ENCODE data around the gene GPX3. TPM values are rescaled to one million over a fixed set of nuclear protein-coding genes. Genes with fewer than 3 reads are reported as not detected.

The GPX3 gene
- total and polyA plus RNA-seq, 9 of the 15 experiments (the other 6 are each of a cell fraction or from before 2014, with no cell fraction given): 0.25 to 0.86 TPM; not detected in 7

GRCh38 chr5:151019331-151019730, 1.1 kb upstream of the GPX3 start:
- H3K4me2 ChIP-seq (ENCODE audit: insufficient read depth, low read length): no peak overlapping the region
- in situ Hi-C loops (cut with MboI): no loop called here
- TF ChIP-seq SOX6 (IDR thresholded peaks at IDR 0.05) (no peak), ZNF263 (CRISPR knock-in tag; IDR thresholded peaks at IDR 0.05; ENCODE audit: borderline replicate concordance) (no peak), SMARCA5 (IDR thresholded peaks at IDR 0.05) (no peak), BMI1 (IDR thresholded peaks at IDR 0.05; ENCODE audit: low read length) (no peak), CBX3 (IDR thresholded peaks at IDR 0.05; ENCODE audit: borderline replicate concordance in 1 of 2, low read length in 2 of 2) (no peak), ARID3B (CRISPR knock-in tag; IDR thresholded peaks at IDR 0.05; ENCODE audit: borderline replicate concordance) (no peak), EWSR1 (IDR thresholded peaks at IDR 0.05; ENCODE audit: borderline replicate concordance, low read depth, partially characterized antibody) (no peak), SFPQ (IDR thresholded peaks at IDR 0.05; ENCODE audit: low read depth, low read length) (no peak), ZNF184 (CRISPR knock-in tag; IDR thresholded peaks at IDR 0.05) (no peak)
- H4K20me1 ChIP-seq (replicated peaks; ENCODE audit: control insufficient read depth, insufficient read depth, low read length): no peaks in the 10 kb centered on the region
- DNase-seq (ENCODE audit: extremely low read depth in 1 of 4, low spot score in 3 of 4) (no peak), FAIRE-seq (no peak), ATAC-seq (no peak)
- no TSS peak for BruUV-seq (replicated peaks)
- no peaks in the 10 kb centered on the region for H3K9me3 ChIP-seq (replicated peaks; ENCODE audit: control insufficient read depth, insufficient read depth, low read depth, low read length)
- intact Hi-C loops (cut with micrococcal nuclease): no loop called here
- H3K27me3 ChIP-seq (ENCODE audit: control insufficient read depth in 2 of 2, insufficient read depth in 2 of 2, low read length in 2 of 2): no peaks in the 10 kb centered on the region
- no peaks in the 10 kb centered on the region; the same call in 2 of the 3 replicates for H3K36me3 ChIP-seq (ENCODE audit: control insufficient read depth, insufficient read depth, low read length)
- no peak overlapping the region for H3K27ac ChIP-seq (ENCODE audit: extremely low read depth, low read depth, low read length)
- POLR2A ChIA-PET: interaction anchor here (1.6 kb wide), 1 partner anchor 11 kb away, joined by 5 read pairs; no protein-coding TSS in a partner anchor
- no peaks in the 10 kb centered on the region for H3K9me1 ChIP-seq (ENCODE audit: control insufficient read depth, insufficient read depth, low read length)
- no peak overlapping the region for H2AFZ ChIP-seq (ENCODE audit: low read depth, low read length)
- H3K4me3 ChIP-seq: no peak overlapping the region
- peaks cover 33 to 69% of the 10 kb centered on the region in 2 experiments for H3K4me1 ChIP-seq (replicated peaks in 1 of 2; ENCODE audit: control insufficient read depth in 2 of 2, insufficient read depth in 2 of 2, low read length in 2 of 2)
- WGBS (ENCODE audit: insufficient coverage, low coverage, missing lambda C conversion rate): 97% methylated on average over 2 of the region's 2 CpGs
- H3K9ac ChIP-seq (ENCODE audit: insufficient read depth in 1 of 2, low read depth in 2 of 2, low read length in 2 of 2): no peak overlapping the region
- CTCF ChIA-PET (ENCODE audit: low intra/inter-chr PET ratio): no interaction called here
- H3K79me2 ChIP-seq (ENCODE audit: control insufficient read depth, insufficient read depth, low read length): no peaks in the 10 kb centered on the region

Data from K562 (cell line).